ENCODE results near the gene NFASC. TPM values are rescaled to one million over a fixed set of nuclear protein-coding genes. Genes with fewer than 3 reads are reported as not detected.
A peak's percentile ranks its signal among the peaks of the same experiment; 100 is the strongest.

Gene NFASC
- polyA plus RNA-seq, 1 donor from 2014 or later: 0.50 TPM

GRCh38 chr1:204842369-204842768 lies 28.3 kb upstream of the NFASC start:
- peaks cover 2% of the 10 kb centered on the region for H3K27me3 Mint-ChIP-seq
- H3K4me1 Mint-ChIP-seq: peaks cover 13 to 19% (median 17%) of the 10 kb centered on the region in 3 donors
- peak overlapping the region in 1 of 4 donors; percentile 79 for H3K4me3 Mint-ChIP-seq
- H3K27ac Mint-ChIP-seq: no peak overlapping the region
- peaks cover 4% of the 10 kb centered on the region for H3K36me3 Mint-ChIP-seq
- no peaks in the 10 kb centered on the region for H3K9me3 Mint-ChIP-seq

- peaks cover 13 to 19% (median 17%) of the 10 kb centered on the region in 3 donors for H3K4me1 Mint-ChIP-seq
- no peak overlapping the region for H3K27ac Mint-ChIP-seq
- H3K36me3 Mint-ChIP-seq: peaks cover 1% of the 10 kb centered on the region
Observed at GRCh38 chr1:204842892-204843291, 27.8 kb upstream of the NFASC start.

DNA sequence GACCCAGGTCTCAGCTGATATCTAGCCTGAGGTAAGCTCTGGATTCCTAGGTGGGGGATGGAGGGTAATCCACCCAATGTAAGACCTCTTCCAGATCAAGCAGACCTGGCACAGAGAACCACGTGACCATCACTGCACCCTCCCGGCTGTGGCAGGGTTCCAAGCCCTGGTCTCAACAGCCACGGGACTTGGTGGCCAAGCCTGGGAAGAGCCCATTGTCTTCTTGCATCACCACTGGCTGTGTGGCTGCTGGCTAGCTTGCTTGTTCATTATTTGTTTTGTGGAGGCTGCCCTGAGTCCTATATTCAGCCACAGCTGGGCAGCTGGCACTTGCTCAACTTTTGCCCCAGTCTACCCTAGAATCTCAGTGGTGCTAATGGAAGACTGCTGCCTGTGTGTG lies 24.1 kb upstream of the NFASC start:
- Mint-ChIP-seq H3K36me3 (peaks cover 1% of the 10 kb centered on the region), H3K27me3 (peaks cover 2% of the 10 kb centered on the region), H3K4me3 (no peak overlapping the region), H3K9me3 (peaks cover 0 to 1% (median 0%) of the 10 kb centered on the region in 3 donors), H3K4me1 (peaks cover 10 to 13% (median 11%) of the 10 kb centered on the region in 3 donors), H3K27ac (no peak overlapping the region)

More at GRCh38 chr1:204842892-204843291, 27.8 kb upstream of the NFASC start:
- no peak overlapping the region for H3K4me3 Mint-ChIP-seq
- no peaks in the 10 kb centered on the region for H3K9me3 Mint-ChIP-seq
- peaks cover 2% of the 10 kb centered on the region for H3K27me3 Mint-ChIP-seq

- H3K4me1 Mint-ChIP-seq: peaks cover 0 to 5% (median 0%) of the 10 kb centered on the region in 3 donors
- H3K9me3 Mint-ChIP-seq: peaks cover 0 to 1% (median 0%) of the 10 kb centered on the region in 3 donors
- peaks cover 2% of the 10 kb centered on the region for H3K27me3 Mint-ChIP-seq
- peaks cover 3% of the 10 kb centered on the region for H3K36me3 Mint-ChIP-seq
- H3K27ac Mint-ChIP-seq: no peak overlapping the region
- no peak overlapping the region for H3K4me3 Mint-ChIP-seq
Observed at GRCh38 chr1:204848579-204848978, 22.1 kb upstream of the NFASC start.

- H3K4me1 Mint-ChIP-seq: no peaks in the 10 kb centered on the region
- no peak overlapping the region for H3K27ac Mint-ChIP-seq
- H3K4me3 Mint-ChIP-seq: no peak overlapping the region
- H3K36me3 Mint-ChIP-seq: peaks cover 1% of the 10 kb centered on the region
- peaks cover 0 to 1% (median 0%) of the 10 kb centered on the region in 3 donors for H3K9me3 Mint-ChIP-seq
- peaks cover 12% of the 10 kb centered on the region for H3K27me3 Mint-ChIP-seq
Observed at GRCh38 chr1:204852854-204853253, 17.8 kb upstream of the NFASC start.

- Mint-ChIP-seq H3K9me3 (peaks cover 0 to 2% (median 1%) of the 10 kb centered on the region in 3 donors), H3K4me3 (no peak overlapping the region), H3K36me3 (peaks cover 1% of the 10 kb centered on the region), H3K27me3 (peaks cover 12% of the 10 kb centered on the region), H3K4me1 (no peaks in the 10 kb centered on the region), H3K27ac (no peak overlapping the region)
Observed at GRCh38 chr1:204853436-204853835, 17.2 kb upstream of the NFASC start.

DNA sequence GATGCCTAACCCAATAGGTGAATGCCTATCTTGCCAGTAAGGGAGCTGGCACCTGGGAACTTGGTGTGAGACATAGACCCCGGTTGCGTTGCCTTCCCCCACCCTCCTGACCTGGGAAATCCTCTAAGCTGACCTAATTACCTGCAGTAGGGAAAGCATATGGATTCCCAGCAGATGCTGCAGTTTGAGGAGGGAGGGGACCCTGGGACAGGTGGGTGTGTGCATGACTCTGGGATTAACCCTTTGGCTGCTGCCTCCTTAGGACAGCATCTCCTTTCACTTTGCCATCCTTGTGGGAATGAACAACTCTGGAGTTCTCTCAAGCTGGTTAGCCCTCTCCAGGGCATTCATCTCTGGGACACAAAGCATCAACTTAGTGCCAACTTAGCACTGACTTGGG lies 16.4 kb upstream of the NFASC start:
- no peak overlapping the region for H3K27ac Mint-ChIP-seq
- H3K36me3 Mint-ChIP-seq: peaks cover 1% of the 10 kb centered on the region
- H3K4me1 Mint-ChIP-seq: no peaks in the 10 kb centered on the region
- peaks cover 0 to 2% (median 1%) of the 10 kb centered on the region in 3 donors for H3K9me3 Mint-ChIP-seq
- H3K4me3 Mint-ChIP-seq: no peak overlapping the region
- H3K27me3 Mint-ChIP-seq: peaks cover 16% of the 10 kb centered on the region

- Mint-ChIP-seq H3K36me3 (no peaks in the 10 kb centered on the region), H3K27ac (no peak overlapping the region), H3K4me1 (no peaks in the 10 kb centered on the region), H3K27me3 (peaks cover 16% of the 10 kb centered on the region), H3K4me3 (no peak overlapping the region), H3K9me3 (peaks cover 0 to 6% (median 0%) of the 10 kb centered on the region in 3 donors)
Observed at GRCh38 chr1:204858363-204858821, 12.3 kb upstream of the NFASC start.

DNA sequence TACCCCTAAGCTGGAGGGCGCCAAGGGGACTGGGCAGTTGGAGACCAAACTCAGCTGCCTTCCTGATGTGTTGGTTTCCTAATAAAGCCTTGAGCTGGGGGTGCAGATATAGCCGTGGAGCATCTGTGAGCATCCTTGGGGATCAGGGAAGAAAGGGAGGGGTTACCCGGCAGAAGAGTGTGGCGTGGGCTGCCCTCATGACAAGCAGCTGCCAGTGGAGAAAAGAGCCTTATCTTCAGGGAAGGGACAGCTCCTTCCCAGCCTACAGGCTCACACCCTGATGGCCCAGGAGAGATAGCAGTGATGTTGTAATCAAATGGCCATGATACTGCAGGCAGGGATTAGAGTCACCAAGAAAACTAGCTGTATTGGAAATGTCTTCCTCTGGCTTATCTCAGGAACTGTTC lies 10.8 kb upstream of the NFASC start:
- Mint-ChIP-seq H3K27me3 (peaks cover 22% of the 10 kb centered on the region), H3K27ac (no peak overlapping the region), H3K4me3 (no peak overlapping the region), H3K9me3 (peaks cover 0 to 6% (median 0%) of the 10 kb centered on the region in 3 donors), H3K4me1 (no peaks in the 10 kb centered on the region), H3K36me3 (no peaks in the 10 kb centered on the region)

- no peak overlapping the region for H3K4me3 Mint-ChIP-seq
- H3K4me1 Mint-ChIP-seq: no peaks in the 10 kb centered on the region
- peaks cover 10% of the 10 kb centered on the region for H3K27me3 Mint-ChIP-seq
- peaks cover 0 to 6% (median 0%) of the 10 kb centered on the region in 3 donors for H3K9me3 Mint-ChIP-seq
- H3K27ac Mint-ChIP-seq: no peak overlapping the region
- no peaks in the 10 kb centered on the region for H3K36me3 Mint-ChIP-seq
Observed at GRCh38 chr1:204863024-204863423, 7.6 kb upstream of the NFASC start.

- H3K4me1 Mint-ChIP-seq: no peaks in the 10 kb centered on the region
- H3K9me3 Mint-ChIP-seq: peaks cover 0 to 3% (median 0%) of the 10 kb centered on the region in 3 donors
- H3K4me3 Mint-ChIP-seq: no peak overlapping the region
- peaks cover 10% of the 10 kb centered on the region for H3K27me3 Mint-ChIP-seq
- no peak overlapping the region for H3K27ac Mint-ChIP-seq
- no peaks in the 10 kb centered on the region for H3K36me3 Mint-ChIP-seq
Observed at GRCh38 chr1:204863730-204864129, 6.9 kb upstream of the NFASC start.

DNA sequence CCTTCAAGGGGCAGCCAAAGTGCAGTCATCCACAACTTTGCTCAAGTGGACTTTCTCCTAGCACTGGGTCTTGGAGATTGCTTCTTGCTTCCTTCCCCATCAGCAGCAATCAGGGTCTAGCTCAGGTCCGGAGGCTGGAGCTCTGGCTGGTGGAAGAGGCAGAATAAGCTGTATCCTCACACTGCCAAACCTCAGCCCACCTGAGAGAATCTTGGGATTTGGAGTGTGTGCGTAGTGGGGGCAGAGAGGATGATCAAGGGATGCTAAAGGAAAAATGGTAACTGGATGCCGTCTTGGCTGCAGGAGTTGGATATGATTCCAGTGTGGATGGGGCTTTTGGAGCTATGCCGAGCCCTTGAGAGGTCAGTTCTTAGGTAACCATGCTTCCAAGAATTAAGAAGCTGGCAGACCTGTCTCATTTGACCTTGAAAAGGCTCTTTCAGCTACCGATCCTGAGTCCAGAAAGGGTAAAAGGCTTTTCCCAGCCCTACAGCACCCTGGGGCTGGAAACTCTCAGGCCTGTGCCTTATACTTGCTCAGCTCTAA lies 4.5 kb upstream of the NFASC start:
- H3K27ac Mint-ChIP-seq: no peak overlapping the region
- no peaks in the 10 kb centered on the region for H3K9me3 Mint-ChIP-seq
- peaks cover 9% of the 10 kb centered on the region for H3K27me3 Mint-ChIP-seq
- no peaks in the 10 kb centered on the region for H3K4me1 Mint-ChIP-seq
- no peaks in the 10 kb centered on the region for H3K36me3 Mint-ChIP-seq
- H3K4me3 Mint-ChIP-seq: no peak overlapping the region

DNA sequence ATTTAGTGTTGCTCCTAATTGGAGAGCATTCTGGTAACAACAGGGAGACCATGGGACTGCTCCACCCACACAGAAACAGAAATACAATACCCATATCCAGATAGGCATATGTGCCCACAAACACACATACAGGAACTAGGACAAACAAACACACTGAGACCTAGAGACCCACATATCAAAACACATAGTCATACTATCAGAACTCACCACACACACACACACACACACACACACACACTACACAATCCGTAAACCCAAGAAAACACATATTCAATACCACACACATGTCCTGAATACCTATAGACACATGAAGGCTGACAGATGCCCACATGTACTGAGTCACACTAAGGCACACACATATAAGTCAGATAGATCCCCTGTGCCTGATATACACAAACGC lies 3.5 kb upstream of the NFASC start:
- H3K4me3 Mint-ChIP-seq: no peak overlapping the region

GRCh38 chr1:204867666-204868339 lies 2.9 kb upstream of the NFASC start:
- no peaks in the 10 kb centered on the region for H3K36me3 Mint-ChIP-seq
- H3K4me1 Mint-ChIP-seq: no peaks in the 10 kb centered on the region
- H3K27ac Mint-ChIP-seq: no peak overlapping the region
- no peak overlapping the region for H3K4me3 Mint-ChIP-seq
- peaks cover 9% of the 10 kb centered on the region for H3K27me3 Mint-ChIP-seq
- H3K9me3 Mint-ChIP-seq: no peaks in the 10 kb centered on the region

More for the DNA sequence above, 3.5 kb upstream of the NFASC start:
- Mint-ChIP-seq H3K36me3 (no peaks in the 10 kb centered on the region), H3K27ac (no peak overlapping the region), H3K9me3 (no peaks in the 10 kb centered on the region), H3K4me1 (no peaks in the 10 kb centered on the region), H3K27me3 (peaks cover 9% of the 10 kb centered on the region)

DNA sequence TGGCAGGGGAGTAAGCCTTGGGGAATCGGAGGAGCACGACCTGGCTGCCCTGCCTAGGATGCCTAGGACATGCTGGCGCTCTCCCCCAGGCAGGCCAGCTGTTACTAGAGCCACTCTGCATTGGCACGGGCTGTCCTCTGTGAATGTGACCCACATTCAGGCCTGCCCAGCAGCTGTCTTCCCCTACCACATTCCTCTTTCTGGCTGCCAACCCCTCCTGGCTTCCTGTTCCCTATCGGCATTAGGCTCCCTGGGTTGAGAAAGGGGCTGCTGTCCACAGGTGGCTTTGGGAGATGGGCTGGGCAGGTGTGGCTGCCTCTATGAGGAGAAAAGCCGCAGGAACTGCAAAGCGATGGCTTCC lies 2.3 kb upstream of the NFASC start:
- Mint-ChIP-seq H3K4me3 (no peak overlapping the region), H3K4me1 (no peaks in the 10 kb centered on the region), H3K27ac (no peak overlapping the region), H3K9me3 (no peaks in the 10 kb centered on the region), H3K36me3 (no peaks in the 10 kb centered on the region), H3K27me3 (peaks cover 9% of the 10 kb centered on the region)

- H3K27ac Mint-ChIP-seq: no peak overlapping the region
- no peaks in the 10 kb centered on the region for H3K36me3 Mint-ChIP-seq
- no peaks in the 10 kb centered on the region for H3K4me1 Mint-ChIP-seq
- H3K9me3 Mint-ChIP-seq: no peaks in the 10 kb centered on the region
- H3K27me3 Mint-ChIP-seq: peaks cover 5% of the 10 kb centered on the region
- no peak overlapping the region for H3K4me3 Mint-ChIP-seq
Observed at GRCh38 chr1:204869097-204869496, 1.6 kb upstream of the NFASC start.
